ENCODE data around the gene LRRC71.
A peak's percentile ranks its signal among the peaks of the same experiment; 100 is the strongest.

LRRC71 gene

GRCh38 chr1:156893048-156893953 lies 27.1 kb upstream of the LRRC71 start, which contains the start of gene PEAR1:
TSS of gene PEAR1 (plus strand) at chr1:156893718. CDS start at chr1:156903927, 10,209 bp downstream.
- no peaks in the 10 kb centered on the region for H3K36me3 ChIP-seq (ENCODE audit: control insufficient read depth in 1 of 2, insufficient read depth in 2 of 2, low read length in 2 of 2)
- peak within 1 kb of the TSS; percentile 30 for H3K27ac ChIP-seq (ENCODE audit: low read length)
- H3K4me1 ChIP-seq (ENCODE audit: control insufficient read depth in 1 of 2, insufficient read depth in 2 of 2, low read length in 2 of 2), result peaks cover 0 to 18% of the 10 kb centered on the region in 2 donors
- H3K4me3 ChIP-seq (ENCODE audit: low read depth in 1 of 2, low read length in 2 of 2), result peak within 1 kb of the TSS; percentile 31 to 47
- H3K27me3 ChIP-seq (ENCODE audit: low read depth, low read length), result peaks cover 16% of the 10 kb centered on the region
- H3K9me3 ChIP-seq (ENCODE audit: control insufficient read depth in 1 of 2, low read length in 2 of 2), result no peaks in the 10 kb centered on the region

GRCh38 chr1:156894001-156894400 lies 26.4 kb upstream of the LRRC71 start:
- Histone ChIP-seq H3K27me3 (ENCODE audit: low read depth, low read length) (peaks cover 16% of the 10 kb centered on the region), H3K36me3 (ENCODE audit: control insufficient read depth in 1 of 2, insufficient read depth in 2 of 2, low read length in 2 of 2) (no peaks in the 10 kb centered on the region), H3K4me1 (ENCODE audit: control insufficient read depth in 1 of 2, insufficient read depth in 2 of 2, low read length in 2 of 2) (peaks cover 0 to 18% of the 10 kb centered on the region in 2 donors), H3K4me3 (ENCODE audit: low read depth in 1 of 2, low read length in 2 of 2) (peak overlapping the region; percentile 31 to 47), H3K9me3 (ENCODE audit: control insufficient read depth in 1 of 2, low read length in 2 of 2) (no peaks in the 10 kb centered on the region), H3K27ac (ENCODE audit: low read length) (peak overlapping the region; percentile 30)

- peak overlapping the region; percentile 54 for H3K27ac ChIP-seq (ENCODE audit: low read length)
- no peaks in the 10 kb centered on the region for H3K9me3 ChIP-seq (ENCODE audit: control insufficient read depth in 1 of 2, low read length in 2 of 2)
- H3K4me1 ChIP-seq (ENCODE audit: control insufficient read depth in 1 of 2, insufficient read depth in 2 of 2, low read length in 2 of 2), result peaks cover 0 to 18% of the 10 kb centered on the region in 2 donors
- no peaks in the 10 kb centered on the region for H3K36me3 ChIP-seq (ENCODE audit: control insufficient read depth in 1 of 2, insufficient read depth in 2 of 2, low read length in 2 of 2)
- H3K27me3 ChIP-seq (ENCODE audit: low read depth, low read length), result peaks cover 16% of the 10 kb centered on the region
- H3K4me3 ChIP-seq (ENCODE audit: low read depth in 1 of 2, low read length in 2 of 2), result peak overlapping the region in 1 of 2 donors; percentile 47
Measured at GRCh38 chr1:156894711-156895454, 25.5 kb upstream of the LRRC71 start.

- peak overlapping the region in 1 of 2 donors; percentile 47 for H3K4me3 ChIP-seq (ENCODE audit: low read depth in 1 of 2, low read length in 2 of 2)
Measured at GRCh38 chr1:156895455-156895812, 25.0 kb upstream of the LRRC71 start.

GRCh38 chr1:156895927-156896326 lies 24.5 kb upstream of the LRRC71 start:
- Histone ChIP-seq H3K27ac (ENCODE audit: low read length) (no peak overlapping the region), H3K36me3 (ENCODE audit: control insufficient read depth in 1 of 2, insufficient read depth in 2 of 2, low read length in 2 of 2) (no peaks in the 10 kb centered on the region), H3K27me3 (ENCODE audit: low read depth, low read length) (peaks cover 16% of the 10 kb centered on the region), H3K4me3 (ENCODE audit: low read depth in 1 of 2, low read length in 2 of 2) (no peak overlapping the region), H3K9me3 (ENCODE audit: control insufficient read depth in 1 of 2, low read length in 2 of 2) (no peaks in the 10 kb centered on the region), H3K4me1 (ENCODE audit: control insufficient read depth in 1 of 2, insufficient read depth in 2 of 2, low read length in 2 of 2) (peaks cover 0 to 18% of the 10 kb centered on the region in 2 donors)

More at GRCh38 chr1:156895455-156895812, 25.0 kb upstream of the LRRC71 start:
- Histone ChIP-seq H3K4me1 (ENCODE audit: control insufficient read depth in 1 of 2, insufficient read depth in 2 of 2, low read length in 2 of 2) (peaks cover 0 to 18% of the 10 kb centered on the region in 2 donors), H3K27me3 (ENCODE audit: low read depth, low read length) (peaks cover 16% of the 10 kb centered on the region), H3K36me3 (ENCODE audit: control insufficient read depth in 1 of 2, insufficient read depth in 2 of 2, low read length in 2 of 2) (no peaks in the 10 kb centered on the region), H3K9me3 (ENCODE audit: control insufficient read depth in 1 of 2, low read length in 2 of 2) (no peaks in the 10 kb centered on the region), H3K27ac (ENCODE audit: low read length) (peak overlapping the region; percentile 54)

- Histone ChIP-seq H3K27me3 (ENCODE audit: low read depth, low read length) (peaks cover 16% of the 10 kb centered on the region), H3K4me1 (ENCODE audit: control insufficient read depth in 1 of 2, insufficient read depth in 2 of 2, low read length in 2 of 2) (peaks cover 0 to 18% of the 10 kb centered on the region in 2 donors), H3K9me3 (ENCODE audit: control insufficient read depth in 1 of 2, low read length in 2 of 2) (no peaks in the 10 kb centered on the region), H3K27ac (ENCODE audit: low read length) (no peak overlapping the region), H3K4me3 (ENCODE audit: low read depth in 1 of 2, low read length in 2 of 2) (no peak overlapping the region), H3K36me3 (ENCODE audit: control insufficient read depth in 1 of 2, insufficient read depth in 2 of 2, low read length in 2 of 2) (no peaks in the 10 kb centered on the region)
Measured at GRCh38 chr1:156896490-156897033, 23.9 kb upstream of the LRRC71 start.

- peaks cover 0 to 18% of the 10 kb centered on the region in 2 donors for H3K4me1 ChIP-seq (ENCODE audit: control insufficient read depth in 1 of 2, insufficient read depth in 2 of 2, low read length in 2 of 2)
- peaks cover 16% of the 10 kb centered on the region for H3K27me3 ChIP-seq (ENCODE audit: low read depth, low read length)
- no peaks in the 10 kb centered on the region for H3K36me3 ChIP-seq (ENCODE audit: control insufficient read depth in 1 of 2, insufficient read depth in 2 of 2, low read length in 2 of 2)
- no peaks in the 10 kb centered on the region for H3K9me3 ChIP-seq (ENCODE audit: control insufficient read depth in 1 of 2, low read length in 2 of 2)
- no peak overlapping the region for H3K4me3 ChIP-seq (ENCODE audit: low read depth in 1 of 2, low read length in 2 of 2)
- peak overlapping the region; percentile 4 for H3K27ac ChIP-seq (ENCODE audit: low read length)
Measured at GRCh38 chr1:156897078-156897825, 23.2 kb upstream of the LRRC71 start.

- no peak overlapping the region for H3K4me3 ChIP-seq (ENCODE audit: low read depth in 1 of 2, low read length in 2 of 2)
- H3K27ac ChIP-seq (ENCODE audit: low read length), result no peak overlapping the region
- H3K4me1 ChIP-seq (ENCODE audit: control insufficient read depth in 1 of 2, insufficient read depth in 2 of 2, low read length in 2 of 2), result peaks cover 0 to 18% of the 10 kb centered on the region in 2 donors
- H3K27me3 ChIP-seq (ENCODE audit: low read depth, low read length), result peaks cover 16% of the 10 kb centered on the region
- H3K9me3 ChIP-seq (ENCODE audit: control insufficient read depth in 1 of 2, low read length in 2 of 2), result no peaks in the 10 kb centered on the region
- H3K36me3 ChIP-seq (ENCODE audit: control insufficient read depth in 1 of 2, insufficient read depth in 2 of 2, low read length in 2 of 2), result no peaks in the 10 kb centered on the region
Measured at GRCh38 chr1:156898161-156898566, 22.3 kb upstream of the LRRC71 start.

- Histone ChIP-seq H3K27me3 (ENCODE audit: low read depth, low read length) (peaks cover 11% of the 10 kb centered on the region), H3K4me3 (ENCODE audit: low read depth in 1 of 2, low read length in 2 of 2) (no peak overlapping the region), H3K36me3 (ENCODE audit: control insufficient read depth in 1 of 2, insufficient read depth in 2 of 2, low read length in 2 of 2) (no peaks in the 10 kb centered on the region), H3K9me3 (ENCODE audit: control insufficient read depth in 1 of 2, low read length in 2 of 2) (no peaks in the 10 kb centered on the region), H3K4me1 (ENCODE audit: control insufficient read depth in 1 of 2, insufficient read depth in 2 of 2, low read length in 2 of 2) (peaks cover 0 to 15% of the 10 kb centered on the region in 2 donors), H3K27ac (ENCODE audit: low read length) (no peak overlapping the region)
Measured at GRCh38 chr1:156898971-156899664, 21.3 kb upstream of the LRRC71 start.

- no peak overlapping the region for H3K4me3 ChIP-seq (ENCODE audit: low read depth in 1 of 2, low read length in 2 of 2)
- peaks cover 0 to 15% of the 10 kb centered on the region in 2 donors for H3K4me1 ChIP-seq (ENCODE audit: control insufficient read depth in 1 of 2, insufficient read depth in 2 of 2, low read length in 2 of 2)
- no peak overlapping the region for H3K27ac ChIP-seq (ENCODE audit: low read length)
- no peaks in the 10 kb centered on the region for H3K9me3 ChIP-seq (ENCODE audit: control insufficient read depth in 1 of 2, low read length in 2 of 2)
- peaks cover 1% of the 10 kb centered on the region for H3K27me3 ChIP-seq (ENCODE audit: low read depth, low read length)
- no peaks in the 10 kb centered on the region for H3K36me3 ChIP-seq (ENCODE audit: control insufficient read depth in 1 of 2, insufficient read depth in 2 of 2, low read length in 2 of 2)
Measured at GRCh38 chr1:156899956-156900718, 20.3 kb upstream of the LRRC71 start.
